Endothelial cell of umbilical vein (primary cell): ENCODE results near the gene TSPEAR. TPM values are rescaled to one million over a fixed set of nuclear protein-coding genes. Genes with fewer than 3 reads are reported as not detected.

Experiments
- BruUV-seq: library from RNA; stranded (reverse); fragments of 400-500 nt; replicated peaks from 2 replicates; lab custom pipeline; 2021; lab: Mats Ljungman, UMichigan
- CTCF ChIA-PET: fragments of 300-600, 350-600 bp; sonication (Branson Sonifier 250); formaldehyde crosslinking; loops from one replicate; lab custom pipeline; 2021; ENCODE audit warnings: antibody characterized with exemption, inconsistent platforms; lab: Charles Lee
- POLR2A ChIA-PET: fragments of 300-600, 350-600 bp; sonication (Branson Sonifier 250); formaldehyde crosslinking; loops from one replicate; lab custom pipeline; 2021; ENCODE audit warnings: antibody characterized with exemption, inconsistent platforms; lab: Charles Lee
- DNase-seq: peaks from one replicate; pipeline ENCODE4 v3.0.0-alpha.2; 2011; ENCODE audit warnings: low read depth, low spot score
- FAIRE-seq: peaks from 2 replicates; lab custom pipeline; 2011; peaks lifted over from hg19 to GRCh38; lab: Jason Lieb, UNC
- H2AFZ ChIP-seq: 2 replicates; pipeline ENCODE4 v1.6.0; 2012; ENCODE audit warnings: low read depth, low read length, control low read depth, inconsistent platforms
- H3K27ac ChIP-seq: 2 replicates; pipeline ENCODE4 v1.5.1; 2011; ENCODE audit warnings: low read depth, mild to moderate bottlenecking, control low read depth, low read length, moderate library complexity; ENCODE audit not compliant: insufficient read depth
- H3K27me3 ChIP-seq, 2 experiments: 2 replicates each; pipeline versions ENCODE4 v1.6.0 to v1.6.1; 2011; ENCODE audit warnings: low read length in 2 of 2, mixed read lengths in 1 of 2; ENCODE audit not compliant: control insufficient read depth in 2 of 2, insufficient read depth in 2 of 2
- H3K36me3 ChIP-seq, 2 experiments: 2 replicates in 1 of 2; 3 replicates in 1 of 2; pipeline ENCODE4 v1.5.1; 2011; ENCODE audit warnings: low read length in 2 of 2, mild to moderate bottlenecking in 1 of 2, moderate library complexity in 1 of 2; ENCODE audit not compliant: control insufficient read depth in 2 of 2, insufficient read depth in 2 of 2; ENCODE audit errors: extremely low read depth in 1 of 2
- H3K4me1 ChIP-seq: 3 replicates; pipeline ENCODE4 v1.5.1; 2011; ENCODE audit warnings: mild to moderate bottlenecking, low read length; ENCODE audit not compliant: control insufficient read depth, insufficient read depth; ENCODE audit errors: extremely low read depth
- H3K4me2 ChIP-seq: 2 replicates; pipeline ENCODE4 v1.6.1; 2011; ENCODE audit warnings: low read length, control low read depth, mixed read lengths; ENCODE audit not compliant: insufficient read depth
- H3K4me3 ChIP-seq, 3 experiments: fragments of 200-600 bp in 1 of 3; sonication (generic), shearing (Covaris generic) in 1 of 3; replicated peaks in 1 of 3; 2 replicates each; pipeline ENCODE4 v1.5.1; 2011 to 2016; ENCODE audit warnings: control low read depth in 3 of 3, low read length in 3 of 3, mild to moderate bottlenecking in 2 of 3, inconsistent platforms in 1 of 3, low read depth in 1 of 3, moderate library complexity in 1 of 3; ENCODE audit not compliant: insufficient read depth in 1 of 3
- H3K79me2 ChIP-seq: 2 replicates; pipeline ENCODE4 v1.6.0; 2012; ENCODE audit warnings: low read length, inconsistent platforms; ENCODE audit not compliant: control insufficient read depth, insufficient read depth
- H3K9ac ChIP-seq: replicated peaks from 2 replicates; pipeline ENCODE3; 2011; ENCODE audit warnings: low read length, control low read depth; ENCODE audit not compliant: insufficient read depth; ENCODE audit errors: extremely low read depth
- H3K9me1 ChIP-seq: replicated peaks from 3 replicates; pipeline ENCODE4 v1.6.0; 2011; ENCODE audit warnings: mild to moderate bottlenecking, low read length; ENCODE audit not compliant: control insufficient read depth, insufficient read depth; ENCODE audit errors: extremely low read depth
- H3K9me3 ChIP-seq: replicated peaks from 2 replicates; pipeline ENCODE4 v1.5.1; 2012; ENCODE audit warnings: low read length, inconsistent platforms; ENCODE audit not compliant: control insufficient read depth, insufficient read depth
- H4K20me1 ChIP-seq: replicated peaks from 2 replicates; pipeline ENCODE3; 2011; ENCODE audit warnings: mild to moderate bottlenecking, low read length; ENCODE audit not compliant: control insufficient read depth, insufficient read depth; ENCODE audit errors: extremely low read depth
- EZH2 ChIP-seq: IDR thresholded peaks from 2 replicates; pipeline ENCODE4 v1.6.1; 2012; ENCODE audit warnings: borderline replicate concordance, low read depth, mild to moderate bottlenecking, moderate library complexity, low read length, inconsistent platforms; ENCODE audit not compliant: severe bottlenecking
- FOS ChIP-seq: IDR thresholded peaks from 2 replicates; pipeline ENCODE4 v1.6.1; 2011; ENCODE audit warnings: mild to moderate bottlenecking, low read length, moderate library complexity, borderline replicate concordance; ENCODE audit not compliant: insufficient read depth
- GATA2 ChIP-seq: IDR thresholded peaks from 2 replicates; pipeline ENCODE4 v1.7.0; 2011; ENCODE audit warnings: low read depth, mild to moderate bottlenecking, moderate library complexity, mixed read lengths, low read length; ENCODE audit not compliant: insufficient read length, insufficient read depth
- JUN ChIP-seq: IDR thresholded peaks from 2 replicates; pipeline ENCODE4 v1.6.1; 2011; ENCODE audit warnings: borderline replicate concordance, low read depth; ENCODE audit not compliant: insufficient read length, insufficient read depth
- MYC ChIP-seq: IDR thresholded peaks from one replicate; pipeline ENCODE4 v1.6.1; 2011; ENCODE audit warnings: mild to moderate bottlenecking, low read depth, low read length
- POLR2A ChIP-seq: IDR thresholded peaks from 2 replicates; pipeline ENCODE4 v1.6.1; 2012; ENCODE audit warnings: low read depth, mild to moderate bottlenecking, control low read depth, low read length
- POLR2AphosphoS5 ChIP-seq: IDR thresholded peaks from 2 replicates; pipeline ENCODE4 v1.6.1; 2012; ENCODE audit warnings: low read depth, mild to moderate bottlenecking, control low read depth, low read length, moderate library complexity; ENCODE audit not compliant: insufficient read depth
- dilution Hi-C: fragments of 300-500 bp; cut with MboI; formaldehyde crosslinking; loops from one replicate; pipeline ENCODE4 v1.15.0; 2019; ENCODE audit warnings: low sequenced_read_pairs; ENCODE audit not compliant: extremely low pct_ligation_motif_present
- intact Hi-C: fragments of 100-400 bp; cut with micrococcal nuclease; formaldehyde crosslinking; loops from one replicate; pipeline ENCODE4 v1.10.0; 2022
- polyA plus RNA-seq, 4 experiments: library from polyadenylated mRNA; depleted of rRNA in 3 of 4; stranded (reverse) in 3 of 4; unstranded in 1 of 4; fragments of >200 nt; gene quantifications; 2 replicates each; pipeline versions ENCODE4 v1.2.1 to v1.2.3, GENCODE V29; 2011 to 2012; ENCODE audit warnings: missing spikeins in 1 of 4
- total RNA-seq: library from RNA; stranded (reverse); gene quantifications from 2 replicates; pipeline ENCODE4 v1.2.3, GENCODE V29; 2021

The TSPEAR gene
- total and polyA plus RNA-seq, 2 donors (not counting 3 experiments of a cell fraction or from before 2014, with no cell fraction given): 0.01 TPM; not detected in 1

GRCh38 chr21:44708213-44708865 is 3.0 kb downstream of the TSPEAR start:
- dilution Hi-C loops: no loop called here
- no peaks in the 10 kb centered on the region for H4K20me1 ChIP-seq
- H3K27ac ChIP-seq: no peak overlapping the region
- BruUV-seq: no TSS peak
- TF ChIP-seq EZH2 (no peak), POLR2AphosphoS5 (no peak), GATA2 (no peak), MYC (no peak), JUN (no peak), POLR2A (no peak), FOS (no peak)
- no peaks in the 10 kb centered on the region for H3K9me1 ChIP-seq
- intact Hi-C loops: no loop called here
- H3K4me3 ChIP-seq: no peak overlapping the region
- CTCF ChIA-PET: interaction anchor here (1.7 kb wide), 1 partner anchor 85 kb away, joined by 10 read pairs; no protein-coding TSS in a partner anchor
- H3K27me3 ChIP-seq: peaks cover 78 to 85% of the 10 kb centered on the region in 2 experiments
- no peaks in the 10 kb centered on the region for H3K79me2 ChIP-seq
- no peak overlapping the region for H2AFZ ChIP-seq
- H3K4me2 ChIP-seq: no peak overlapping the region
- FAIRE-seq (no peak), DNase-seq (no peak)
- H3K9me3 ChIP-seq: no peaks in the 10 kb centered on the region
- no peak overlapping the region for H3K9ac ChIP-seq
- peaks cover 5% of the 10 kb centered on the region for H3K4me1 ChIP-seq
- POLR2A ChIA-PET: no interaction called here
- H3K36me3 ChIP-seq: no peaks in the 10 kb centered on the region
